Fibroblast of lung (primary cell): ENCODE data around the gene ELAVL2. TPM values are rescaled to one million over a fixed set of nuclear protein-coding genes. Genes with fewer than 3 reads are reported as not detected.

Experiments
- DNase-seq, 2 donors: peaks; one replicate each; pipeline versions ENCODE4 v3.0.0 to v3.0.0-alpha.2; 2010; ENCODE audit warnings: low read depth in 2 of 2
- H2AFZ ChIP-seq: 2 replicates; pipeline ENCODE4 v1.5.1; 2012; ENCODE audit warnings: low read length, control low read depth, inconsistent platforms
- H3K27ac ChIP-seq: 2 replicates; pipeline ENCODE4 v1.5.1; 2011; ENCODE audit warnings: low read length, control low read depth; ENCODE audit not compliant: insufficient read depth
- H3K27me3 ChIP-seq: 2 replicates; pipeline ENCODE4 v1.5.1; 2011; ENCODE audit warnings: mild to moderate bottlenecking, low read length; ENCODE audit not compliant: control insufficient read depth, insufficient read depth
- H3K36me3 ChIP-seq: 2 replicates; pipeline ENCODE4 v1.5.1; 2011; ENCODE audit warnings: low read length; ENCODE audit not compliant: control insufficient read depth, insufficient read depth
- H3K4me1 ChIP-seq: 2 replicates; pipeline ENCODE4 v1.5.1; 2011; ENCODE audit warnings: low read length; ENCODE audit not compliant: control insufficient read depth, insufficient read depth; ENCODE audit errors: extremely low read depth
- H3K4me2 ChIP-seq: 2 replicates; pipeline ENCODE4 v1.5.1; 2011; ENCODE audit warnings: low read length, control low read depth; ENCODE audit not compliant: insufficient read depth; ENCODE audit errors: extremely low read depth
- H3K4me3 ChIP-seq, 4 experiments: fragments of 200-600 bp in 1 of 4; sonication (generic) in 1 of 4; replicated peaks in 1 of 4; 2 replicates each; pipeline ENCODE4 v1.5.1; 2011 to 2016; ENCODE audit warnings: low read length in 4 of 4, low read depth in 3 of 4, mild to moderate bottlenecking in 3 of 4, control low read depth in 2 of 4, inconsistent platforms in 1 of 4, mixed read lengths in 1 of 4; ENCODE audit not compliant: insufficient read depth in 1 of 4; ENCODE audit errors: control extremely low read depth in 1 of 4
- H3K79me2 ChIP-seq: 2 replicates; pipeline ENCODE4 v1.5.1; 2012; ENCODE audit warnings: mild to moderate bottlenecking, low read length, inconsistent platforms; ENCODE audit not compliant: control insufficient read depth, insufficient read depth
- H3K9ac ChIP-seq: 2 replicates; pipeline ENCODE4 v1.5.1; 2011; ENCODE audit warnings: mild to moderate bottlenecking, low read length, control low read depth; ENCODE audit not compliant: insufficient read depth
- H3K9me3 ChIP-seq: 2 replicates; pipeline ENCODE4 v1.5.1; 2012; ENCODE audit warnings: low read depth, low read length; ENCODE audit not compliant: control insufficient read depth, insufficient read depth
- H4K20me1 ChIP-seq: 2 replicates; pipeline ENCODE4 v1.5.1; 2011; ENCODE audit warnings: low read length; ENCODE audit not compliant: control insufficient read depth, insufficient read depth; ENCODE audit errors: extremely low read depth
- EZH2 ChIP-seq: IDR thresholded peaks from 2 replicates; pipeline ENCODE4 v1.5.1; 2012; ENCODE audit warnings: low read length, control low read depth, mild to moderate bottlenecking; ENCODE audit errors: missing control alignments
- polyA plus RNA-seq, 2 donors: library from polyadenylated mRNA; depleted of rRNA in 1 of 2; stranded (reverse) in 1 of 2; unstranded in 1 of 2; fragments of >200 nt; gene quantifications; 2 replicates each; pipeline ENCODE4 v1.2.1, GENCODE V29; 2011 to 2012; ENCODE audit warnings: missing spikeins in 1 of 2
- total RNA-seq: library from RNA; depleted of rRNA; stranded (reverse); fragments of >200 nt; gene quantifications from 2 replicates; pipeline ENCODE4 v1.2.1, GENCODE V29; 2014
- TF ChIP-seq, protein P1 (sequence below), 2 donors: IDR thresholded peaks in 1 of 2; conservative IDR thresholded peaks in 1 of 2; 1 replicate in 1 of 2; 2 replicates in 1 of 2; pipeline ENCODE4 v1.5.1; 2011 to 2012; ENCODE audit warnings: low read length in 2 of 2, control low read depth in 1 of 2, inconsistent platforms in 1 of 2, low read depth in 1 of 2, mild to moderate bottlenecking in 1 of 2

ELAVL2 gene
- total and polyA plus RNA-seq, 2 donors (not counting 1 experiment from before 2014, with no cell fraction given): under 0.01 to 0.03 TPM

GRCh38 chr9:23830929-23831730 is 5.1 kb upstream of the ELAVL2 start:
- Histone ChIP-seq H3K36me3 (no peaks in the 10 kb centered on the region), H3K9me3 (no peaks in the 10 kb centered on the region), H3K9ac (no peak overlapping the region), H3K4me1 (no peaks in the 10 kb centered on the region), H2AFZ (no peak overlapping the region), H3K4me3 (no peak overlapping the region), H4K20me1 (no peaks in the 10 kb centered on the region), H3K79me2 (no peaks in the 10 kb centered on the region), H3K27me3 (no peaks in the 10 kb centered on the region), H3K4me2 (no peak overlapping the region), H3K27ac (no peak overlapping the region)
- TF ChIP-seq, protein P1, sequence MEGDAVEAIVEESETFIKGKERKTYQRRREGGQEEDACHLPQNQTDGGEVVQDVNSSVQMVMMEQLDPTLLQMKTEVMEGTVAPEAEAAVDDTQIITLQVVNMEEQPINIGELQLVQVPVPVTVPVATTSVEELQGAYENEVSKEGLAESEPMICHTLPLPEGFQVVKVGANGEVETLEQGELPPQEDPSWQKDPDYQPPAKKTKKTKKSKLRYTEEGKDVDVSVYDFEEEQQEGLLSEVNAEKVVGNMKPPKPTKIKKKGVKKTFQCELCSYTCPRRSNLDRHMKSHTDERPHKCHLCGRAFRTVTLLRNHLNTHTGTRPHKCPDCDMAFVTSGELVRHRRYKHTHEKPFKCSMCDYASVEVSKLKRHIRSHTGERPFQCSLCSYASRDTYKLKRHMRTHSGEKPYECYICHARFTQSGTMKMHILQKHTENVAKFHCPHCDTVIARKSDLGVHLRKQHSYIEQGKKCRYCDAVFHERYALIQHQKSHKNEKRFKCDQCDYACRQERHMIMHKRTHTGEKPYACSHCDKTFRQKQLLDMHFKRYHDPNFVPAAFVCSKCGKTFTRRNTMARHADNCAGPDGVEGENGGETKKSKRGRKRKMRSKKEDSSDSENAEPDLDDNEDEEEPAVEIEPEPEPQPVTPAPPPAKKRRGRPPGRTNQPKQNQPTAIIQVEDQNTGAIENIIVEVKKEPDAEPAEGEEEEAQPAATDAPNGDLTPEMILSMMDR (conservative IDR thresholded peaks at IDR 0.05 in 1 of 2, IDR thresholded peaks at IDR 0.05 in 1 of 2; ENCODE audit: low read depth in 1 of 2, low read length in 2 of 2): no peak
- TF ChIP-seq EZH2: no peak
- no peak for DNase-seq

DNA sequence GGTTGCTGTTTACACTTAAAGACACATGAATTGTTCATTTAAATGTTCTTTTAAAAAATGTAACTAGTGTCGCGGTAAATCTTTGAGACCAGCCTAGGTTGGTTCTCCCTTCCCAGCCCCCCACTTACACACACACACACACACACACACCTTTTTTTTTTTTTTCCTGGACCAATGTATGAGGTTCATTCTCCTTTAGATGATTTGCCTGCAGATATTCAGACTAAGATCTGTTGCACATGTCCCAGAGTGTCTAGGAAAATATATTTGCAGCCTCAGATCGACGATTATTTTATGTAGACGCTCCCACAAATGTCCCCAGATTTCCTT is 4.4 kb upstream of the ELAVL2 start:
- Histone ChIP-seq H4K20me1 (no peaks in the 10 kb centered on the region), H3K27ac (no peak overlapping the region), H3K4me1 (no peaks in the 10 kb centered on the region), H3K9me3 (no peaks in the 10 kb centered on the region), H3K36me3 (no peaks in the 10 kb centered on the region), H3K9ac (no peak overlapping the region), H2AFZ (no peak overlapping the region), H3K4me3 (no peak overlapping the region), H3K4me2 (no peak overlapping the region), H3K79me2 (no peaks in the 10 kb centered on the region), H3K27me3 (no peaks in the 10 kb centered on the region)
- DNase-seq: no peak
- TF ChIP-seq, protein P1 (conservative IDR thresholded peaks at IDR 0.05 in 1 of 2, IDR thresholded peaks at IDR 0.05 in 1 of 2; ENCODE audit: low read depth in 1 of 2, low read length in 2 of 2): no peak
- TF ChIP-seq EZH2: no peak

DNA sequence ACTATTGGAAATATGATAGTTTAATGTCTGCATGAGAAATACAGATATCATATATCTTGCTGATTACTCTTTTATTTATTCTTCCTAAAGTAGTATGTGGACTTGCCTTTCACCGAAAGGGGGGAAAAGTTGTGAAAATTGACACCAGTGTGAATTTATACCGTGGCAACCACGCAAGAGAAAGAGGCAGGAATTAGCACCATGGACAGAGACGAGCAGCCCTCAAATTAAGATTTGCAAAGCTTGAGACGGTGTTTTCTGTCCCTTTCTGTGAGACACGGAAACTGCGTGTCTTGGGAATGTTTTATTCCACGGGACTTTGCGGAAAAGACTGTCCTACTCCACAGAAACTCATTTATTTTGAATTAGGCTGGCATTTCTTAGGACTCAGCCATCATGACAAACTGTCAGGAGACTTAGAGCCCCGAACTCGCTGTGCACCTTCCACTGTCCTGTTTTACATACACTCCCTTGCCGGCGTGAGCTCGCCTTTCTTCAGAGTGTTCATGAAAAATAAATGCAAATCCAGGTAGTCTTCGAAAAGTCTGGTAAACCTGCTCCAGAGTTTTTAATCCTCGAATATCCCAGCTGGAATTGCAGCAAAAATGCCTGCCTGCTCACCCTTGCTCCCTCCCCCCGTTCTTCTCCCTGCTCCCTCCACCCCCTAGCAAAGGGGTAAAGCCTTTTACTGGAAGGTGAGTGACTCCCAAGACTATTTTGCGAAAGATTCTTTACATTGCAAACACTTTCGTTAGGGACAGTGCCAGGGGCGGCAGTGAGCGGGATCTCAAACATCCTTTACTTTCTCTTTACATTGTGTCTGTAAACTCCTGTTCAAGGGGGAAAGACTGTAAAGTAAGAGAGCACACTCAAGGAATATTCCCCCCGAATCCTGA is 3.8 kb upstream of the ELAVL2 start:
- DNase-seq: peak in 1 of 2 donors; percentile 1
- Histone ChIP-seq H4K20me1 (no peaks in the 10 kb centered on the region), H3K27me3 (no peaks in the 10 kb centered on the region), H3K4me2 (no peak overlapping the region), H3K27ac (no peak overlapping the region), H3K9ac (no peak overlapping the region), H3K4me3 (no peak overlapping the region), H3K4me1 (no peaks in the 10 kb centered on the region), H2AFZ (no peak overlapping the region), H3K79me2 (no peaks in the 10 kb centered on the region), H3K9me3 (no peaks in the 10 kb centered on the region), H3K36me3 (no peaks in the 10 kb centered on the region)
- TF ChIP-seq, protein P1 (conservative IDR thresholded peaks at IDR 0.05 in 1 of 2, IDR thresholded peaks at IDR 0.05 in 1 of 2; ENCODE audit: low read depth in 1 of 2, low read length in 2 of 2): no peak
- no peak for TF ChIP-seq EZH2
